GM19193 (cell line): ENCODE results near the gene PCDHGC3.

Experiments
- POLR2A ChIP-seq: IDR thresholded peaks from 4 replicates; pipeline ENCODE4 v1.6.1; 2011; ENCODE audit not compliant: insufficient read depth, insufficient read length; ENCODE audit errors: extremely low read depth

The PCDHGC3 gene

GRCh38 chr5:141521244-141521781, 45.5 kb downstream of the PCDHGC3 start:
- no peak for TF ChIP-seq POLR2A

GRCh38 chr5:141522301-141522700, 46.5 kb downstream of the PCDHGC3 start:
- no peak for TF ChIP-seq POLR2A

- no peak for TF ChIP-seq POLR2A
These were observed 48.2 kb downstream of the PCDHGC3 start for GRCh38 chr5:141523991-141524390.

- TF ChIP-seq POLR2A = no peak
These were observed 49.1 kb downstream of the PCDHGC3 start for GRCh38 chr5:141524604-141525597.

- no peak for TF ChIP-seq POLR2A
These were observed 49.9 kb downstream of the PCDHGC3 start for GRCh38 chr5:141525653-141526052.

GRCh38 chr5:141527426-141527825, 51.7 kb downstream of the PCDHGC3 start:
- no peak for TF ChIP-seq POLR2A
